HCT116 (cell line): Measurements from ENCODE around the gene ITPR1.

Source experiments
- ATF3 ChIP-seq: IDR thresholded peaks from 2 replicates; pipeline ENCODE4 v1.6.1; 2012
- CEBPB ChIP-seq: IDR thresholded peaks from 2 replicates; pipeline ENCODE4 v1.6.1; 2012; ENCODE audit warnings: low read depth
- CTCF ChIP-seq, 3 experiments: fragments of 200-600 bp in 1 of 3; sonication (generic) in 1 of 3; IDR thresholded peaks in 2 of 3; conservative IDR thresholded peaks in 1 of 3; 2 replicates each; pipeline ENCODE4 v1.5.1; 2012 to 2017; ENCODE audit warnings: low read depth in 2 of 3, low read length in 2 of 3, antibody characterized with exemption in 1 of 3, borderline replicate concordance in 1 of 3, control low read depth in 1 of 3, mild to moderate bottlenecking in 1 of 3, mixed read lengths in 1 of 3, mixed run types in 1 of 3, moderate library complexity in 1 of 3; ENCODE audit not compliant: insufficient read depth in 1 of 3
- EZH2 ChIP-seq: fragments of 200-600 bp; sonication (generic); IDR thresholded peaks from 2 replicates; pipeline ENCODE4 v1.6.1; 2017; ENCODE audit warnings: antibody characterized with exemption, mixed run types
- FOSL1 ChIP-seq: IDR thresholded peaks from 2 replicates; pipeline ENCODE4 v1.6.1; 2012; ENCODE audit warnings: low read depth
- MAX ChIP-seq: IDR thresholded peaks from 2 replicates; pipeline ENCODE4 v1.6.1; 2012
- POLR2A ChIP-seq: IDR thresholded peaks from 2 replicates; pipeline ENCODE4 v1.7.0; 2011; ENCODE audit warnings: borderline replicate concordance; ENCODE audit not compliant: insufficient read depth, insufficient read length; ENCODE audit errors: extremely low read depth
- RAD21 ChIP-seq: IDR thresholded peaks from 2 replicates; pipeline ENCODE4 v1.6.1; 2012; ENCODE audit warnings: low read depth, mild to moderate bottlenecking
- REST ChIP-seq: IDR thresholded peaks from 2 replicates; pipeline ENCODE4 v1.6.1; 2012; ENCODE audit warnings: low read depth
- SP1 ChIP-seq: IDR thresholded peaks from 2 replicates; pipeline ENCODE4 v1.6.1; 2012; ENCODE audit warnings: low read depth
- TCF7L2 ChIP-seq: IDR thresholded peaks from 2 replicates; pipeline ENCODE4 v1.7.0; 2011; ENCODE audit warnings: borderline replicate concordance, inconsistent platforms; ENCODE audit not compliant: insufficient read depth, insufficient read length; ENCODE audit errors: extremely low read depth
- YY1 ChIP-seq: IDR thresholded peaks from 2 replicates; pipeline ENCODE4 v1.6.1; 2011; ENCODE audit warnings: low read length, low read depth, moderate library complexity, mild to moderate bottlenecking; ENCODE audit not compliant: insufficient replicate concordance; ENCODE audit errors: extremely low read depth

- TF ChIP-seq REST = no peak
- no peak for TF ChIP-seq CTCF (IDR thresholded peaks at IDR 0.05 in 2 of 3, conservative IDR thresholded peaks at IDR 0.05 in 1 of 3; ENCODE audit: borderline replicate concordance in 1 of 3, insufficient read depth in 1 of 3, low read depth in 2 of 3, low read length in 2 of 3)
- no peak for TF ChIP-seq MAX
- TF ChIP-seq EZH2 = no peak
- no peak for TF ChIP-seq POLR2A
- no peak for TF ChIP-seq YY1
- no peak for TF ChIP-seq ATF3
- TF ChIP-seq TCF7L2 = no peak
- no peak for TF ChIP-seq FOSL1
- no peak for TF ChIP-seq SP1
- TF ChIP-seq RAD21 = no peak
- TF ChIP-seq CEBPB = no peak
Measured at GRCh38 chr3:4665197-4665596, 172.0 kb downstream of the ITPR1 start.
